ENCODE measurements around the gene CDK10.
"Not testable (repeated sequence)": the region's sequence is repeated elsewhere in the genome, so short reads cannot be mapped to it uniquely, and the experiment has no call there.

GRCh38 chr16:89698717-89699116, 12.2 kb downstream of the CDK10 start:
- TF ChIP-seq CTCF (IDR thresholded peaks at IDR 0.05; ENCODE audit: low read depth, low read length); EZH2phosphoT487 (IDR thresholded peaks at IDR 0.05; ENCODE audit: low read depth): not testable (repeated sequence)

Measured in OCI-LY3 (cell line).